GM19239 (cell line): ENCODE results near the gene NDRG2.

ENCODE experiments used
- DNase-seq: peaks from one replicate; pipeline ENCODE4 v3.0.0; 2011; ENCODE audit warnings: low spot score; ENCODE audit not compliant: insufficient read length
- FAIRE-seq: peaks from 2 replicates; lab custom pipeline; 2011; peaks lifted over from hg19 to GRCh38; lab: Jason Lieb, UNC

NDRG2 gene

GRCh38 chr14:21037156-21037555 lies 12.3 kb upstream of the NDRG2 start:
- DNase-seq (no peak), FAIRE-seq (no peak)

DNA sequence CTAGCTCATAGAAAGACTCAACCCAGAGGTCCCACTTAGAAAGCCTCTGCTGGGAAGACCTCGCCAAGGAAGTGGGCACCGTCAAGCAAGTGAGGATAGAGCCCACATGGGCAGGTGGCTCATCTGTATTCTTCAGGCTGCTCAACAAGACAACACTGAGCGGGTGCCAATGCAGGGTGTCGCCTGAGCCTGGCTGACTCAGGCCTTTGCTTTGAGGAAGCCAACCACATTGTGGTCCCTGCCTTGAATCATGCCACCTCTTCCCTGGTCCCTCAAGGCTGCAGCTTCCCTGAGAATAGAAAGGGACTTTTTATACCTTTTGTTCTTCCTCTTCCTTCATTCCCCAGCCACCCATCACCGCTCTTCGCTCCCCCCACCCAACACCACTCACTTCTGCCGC lies 11.9 kb upstream of the NDRG2 start:
- DNase-seq (no peak), FAIRE-seq (no peak)

GRCh38 chr14:21034707-21035106 lies 9.8 kb upstream of the NDRG2 start, which contains the start of gene RNASE13:
Gene RNASE13, minus strand, starts transcription at chr14:21034807. Its CDS starts 519 bp downstream, at chr14:21034288.
- no peak for FAIRE-seq
- no peak for DNase-seq

GRCh38 chr14:21033133-21033698 lies 8.4 kb upstream of the NDRG2 start:
- FAIRE-seq: no peak
- DNase-seq: no peak

- FAIRE-seq: no peak
Measured at GRCh38 chr14:21032326-21033132, 7.7 kb upstream of the NDRG2 start.

GRCh38 chr14:21030531-21030930 lies 5.7 kb upstream of the NDRG2 start:
- FAIRE-seq: no peak

More at GRCh38 chr14:21032326-21033132, 7.7 kb upstream of the NDRG2 start:
- DNase-seq: no peak

DNA sequence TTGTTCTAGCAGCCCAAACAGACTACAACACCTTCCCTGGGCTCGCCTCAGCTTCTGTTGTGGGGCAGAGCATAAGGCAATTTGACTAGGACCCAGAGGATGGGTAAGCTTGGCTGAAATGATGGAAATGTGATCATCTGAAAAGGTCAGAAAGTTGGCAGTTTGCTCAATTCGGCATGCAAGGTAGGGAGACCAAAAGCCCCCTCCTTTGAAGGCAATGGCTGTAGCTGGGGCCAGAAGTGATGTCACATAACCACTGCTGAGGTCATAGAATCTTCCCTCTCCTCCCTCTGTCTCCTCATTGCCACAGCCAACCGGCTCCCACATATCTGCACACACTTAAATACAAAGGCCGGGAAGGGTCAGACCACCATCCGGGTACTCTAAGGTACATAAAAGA lies 5.1 kb upstream of the NDRG2 start, which contains the start of gene TPPP2:
Gene TPPP2 (plus strand): TSS at position 301 of the 400 bp plus-strand sequence. CDS start 365 bp downstream, outside the sequence.
- no peak for FAIRE-seq
- DNase-seq: no peak

More at GRCh38 chr14:21030531-21030930, 5.7 kb upstream of the NDRG2 start:
- DNase-seq: no peak

DNA sequence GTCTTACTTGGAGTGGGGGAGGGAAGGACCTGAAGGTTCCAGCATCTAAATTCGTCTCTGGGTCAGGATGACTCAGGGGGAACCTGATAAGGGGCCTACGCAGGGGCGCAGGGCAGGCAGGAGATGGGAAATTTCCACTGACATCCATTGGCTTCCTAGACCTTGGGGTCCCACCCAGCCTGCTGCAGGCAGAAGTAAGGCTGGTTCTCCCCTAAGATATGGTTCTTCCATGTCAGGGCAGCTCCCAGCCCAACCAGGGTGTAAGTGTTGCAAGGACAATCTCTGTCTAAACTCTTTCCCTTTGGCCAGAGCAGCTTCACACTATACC lies 2.1 kb upstream of the NDRG2 start:
- no peak for DNase-seq
- FAIRE-seq: no peak

GRCh38 chr14:21026274-21026987 lies 1.6 kb upstream of the NDRG2 start:
- DNase-seq: no peak
- no peak for FAIRE-seq

GRCh38 chr14:21025371-21026273 lies 761 bp upstream of the NDRG2 start:
- FAIRE-seq (no peak), DNase-seq (no peak)

GRCh38 chr14:21023817-21024584 lies 860 bp downstream of the NDRG2 start:
- FAIRE-seq (no peak), DNase-seq (no peak)

GRCh38 chr14:21023174-21023573 lies 1.7 kb downstream of the NDRG2 start:
- FAIRE-seq: no peak

GRCh38 chr14:21022686-21023085 lies 2.2 kb downstream of the NDRG2 start:
- FAIRE-seq: no peak

More at GRCh38 chr14:21023174-21023573, 1.7 kb downstream of the NDRG2 start:
- no peak for DNase-seq

GRCh38 chr14:21020977-21021545 lies 3.8 kb downstream of the NDRG2 start:
- no peak for FAIRE-seq

More at GRCh38 chr14:21022686-21023085, 2.2 kb downstream of the NDRG2 start:
- DNase-seq: no peak

GRCh38 chr14:21019366-21019765 lies 5.5 kb downstream of the NDRG2 start:
- no peak for FAIRE-seq
- no peak for DNase-seq

More at GRCh38 chr14:21020977-21021545, 3.8 kb downstream of the NDRG2 start:
- DNase-seq: no peak

DNA sequence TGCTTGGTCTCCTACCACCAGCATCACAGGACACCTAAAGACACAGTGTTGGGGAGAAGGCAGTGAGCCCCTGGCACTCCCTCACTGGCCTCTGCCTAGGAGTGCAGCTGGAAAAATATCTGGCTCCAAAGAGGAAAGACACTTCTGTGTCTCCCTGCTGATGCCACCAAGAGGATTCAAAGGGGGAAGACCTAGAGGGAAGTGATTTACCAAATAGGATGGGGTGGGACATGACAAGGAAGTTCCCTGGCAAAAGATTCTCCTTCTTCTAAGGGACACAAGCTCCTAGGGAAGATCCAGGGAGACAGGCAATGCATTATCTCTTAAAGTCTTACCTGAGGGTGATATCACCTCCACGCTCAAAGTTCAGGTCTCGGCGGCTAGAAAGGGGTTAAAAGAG lies 6.1 kb downstream of the NDRG2 start:
- FAIRE-seq (no peak), DNase-seq (no peak)

DNA sequence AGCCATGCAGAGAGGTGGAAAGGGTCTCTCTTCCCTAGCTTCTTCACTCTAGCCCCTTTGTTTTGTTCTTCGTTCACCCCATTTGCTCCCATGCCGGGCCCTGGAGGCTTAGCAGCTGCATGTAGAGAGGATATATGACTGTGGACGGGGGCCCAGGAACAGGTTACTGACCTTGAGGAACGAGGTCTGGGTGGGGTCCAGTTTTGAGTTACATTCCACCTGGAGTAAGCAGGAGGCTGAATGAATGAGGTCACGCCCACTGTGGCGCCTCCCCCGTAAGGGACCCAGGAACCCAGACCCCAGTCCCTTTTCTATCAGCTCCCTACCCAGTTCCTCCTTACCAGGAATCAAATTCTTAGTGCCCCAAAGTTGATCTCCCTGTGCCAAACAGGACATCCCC lies 6.6 kb downstream of the NDRG2 start:
- FAIRE-seq (no peak), DNase-seq (no peak)

GRCh38 chr14:21017528-21018245 lies 7.2 kb downstream of the NDRG2 start:
- FAIRE-seq (no peak), DNase-seq (no peak)
